Right forelimb (tissue), 1 donor: Measurements from ENCODE around the gene SETD1B.

Experiments
- DNase-seq: peaks from one replicate; pipeline ENCODE4 v3.0.0-alpha.2; 2018

The SETD1B gene

DNA sequence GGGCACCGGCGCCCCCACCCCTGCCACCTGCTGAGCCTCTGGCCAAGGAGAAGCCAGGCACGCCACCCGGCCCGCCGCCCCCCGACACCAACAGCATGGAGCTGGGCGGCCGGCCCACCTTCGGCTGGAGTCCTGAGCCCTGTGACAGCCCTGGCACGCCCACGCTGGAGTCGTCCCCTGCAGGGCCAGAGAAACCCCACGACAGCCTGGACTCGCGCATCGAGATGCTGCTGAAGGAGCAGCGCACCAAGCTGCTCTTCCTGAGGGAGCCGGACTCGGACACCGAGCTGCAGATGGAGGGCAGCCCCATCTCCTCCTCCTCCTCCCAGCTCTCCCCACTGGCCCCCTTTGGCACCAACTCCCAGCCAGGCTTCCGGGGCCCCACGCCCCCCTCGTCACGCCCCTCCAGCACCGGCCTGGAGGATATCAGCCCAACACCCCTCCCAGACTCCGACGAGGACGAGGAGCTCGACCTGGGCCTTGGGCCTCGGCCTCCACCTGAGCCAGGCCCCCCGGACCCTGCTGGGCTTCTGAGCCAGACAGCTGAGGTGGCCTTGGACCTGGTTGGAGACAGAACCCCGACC, 6.5 kb downstream of the SETD1B start:
- DNase-seq = no peak

DNA sequence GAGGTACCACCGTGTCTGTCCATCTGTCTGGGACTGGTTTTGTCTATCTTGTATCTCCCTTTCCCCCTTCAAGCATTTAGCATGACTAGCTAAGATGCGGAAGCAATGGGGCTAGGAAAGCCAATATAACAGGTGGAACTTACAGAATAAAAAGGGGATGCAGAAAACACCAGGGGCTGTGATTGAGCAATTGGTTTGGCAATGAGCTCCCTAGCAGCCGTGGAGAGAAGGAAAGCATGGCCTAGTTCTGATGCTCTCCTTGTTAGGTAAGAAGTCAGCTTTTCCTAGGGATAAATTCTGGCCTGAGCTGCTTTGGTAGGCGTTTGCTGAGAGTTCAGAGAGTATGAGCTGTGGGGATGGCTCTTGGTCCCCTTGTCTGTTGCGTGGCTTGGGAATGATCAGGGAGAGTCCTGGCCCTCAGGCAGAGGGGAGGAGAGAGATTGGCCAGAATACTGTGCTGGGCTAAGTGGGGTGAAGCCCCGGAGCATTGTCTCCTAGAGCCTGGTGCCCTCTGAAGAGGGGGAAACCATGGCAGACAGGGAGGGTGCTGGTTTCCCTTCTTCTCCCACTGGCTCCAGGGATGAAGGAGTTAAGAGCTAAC, 7.1 kb downstream of the SETD1B start:
- DNase-seq = no peak

- peak; percentile 85 for DNase-seq
Measured at GRCh38 chr12:121811434-121812319, 7.9 kb downstream of the SETD1B start.

DNA sequence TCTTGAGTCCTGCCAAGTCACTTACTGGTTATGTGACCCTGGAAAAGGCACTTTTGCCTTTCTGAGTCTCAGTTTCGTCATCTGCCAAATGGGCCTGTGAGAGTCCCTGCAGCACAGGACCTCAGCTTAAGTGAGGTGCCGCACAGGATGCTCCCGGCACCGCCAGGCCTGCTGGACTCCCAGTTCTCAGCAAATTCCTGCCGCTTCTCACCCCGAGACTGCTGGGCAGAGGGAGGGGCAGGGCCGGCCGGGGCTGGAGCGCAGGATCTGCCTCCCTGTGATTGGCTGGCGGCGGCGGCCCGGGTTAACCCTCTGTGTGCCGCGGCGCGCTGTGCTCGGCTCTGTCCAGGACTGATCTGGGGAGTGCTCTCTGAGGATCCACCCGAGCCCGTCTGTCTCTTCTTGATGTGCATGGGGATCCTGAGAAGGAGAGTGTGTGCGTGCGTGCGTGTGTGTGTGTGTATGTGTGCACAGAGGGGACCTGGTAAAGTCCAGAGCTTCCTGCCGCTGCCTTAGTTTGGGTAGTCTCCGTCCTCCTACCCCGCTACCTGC, 8.6 kb downstream of the SETD1B start:
- DNase-seq = peak; percentile 77

- no peak for DNase-seq
Measured at GRCh38 chr12:121812921-121813896, 9.4 kb downstream of the SETD1B start.

DNA sequence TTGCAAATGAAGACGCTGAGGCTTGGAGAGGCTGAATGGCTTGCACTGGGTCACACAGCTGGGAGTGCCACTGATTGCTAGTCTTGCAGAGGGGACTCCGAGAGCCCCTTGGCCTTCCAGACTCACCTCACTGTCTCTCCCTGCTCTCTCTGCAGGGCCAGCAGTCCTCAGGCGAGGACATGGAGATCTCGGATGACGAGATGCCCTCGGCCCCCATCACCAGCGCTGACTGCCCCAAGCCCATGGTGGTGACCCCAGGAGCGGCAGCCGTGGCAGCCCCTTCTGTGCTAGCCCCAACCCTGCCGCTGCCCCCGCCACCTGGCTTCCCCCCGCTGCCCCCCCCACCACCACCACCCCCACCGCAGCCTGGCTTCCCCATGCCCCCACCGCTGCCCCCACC, 10.1 kb downstream of the SETD1B start:
- DNase-seq = no peak

GRCh38 chr12:121814429-121815119, 10.8 kb downstream of the SETD1B start:
- DNase-seq = no peak

DNA sequence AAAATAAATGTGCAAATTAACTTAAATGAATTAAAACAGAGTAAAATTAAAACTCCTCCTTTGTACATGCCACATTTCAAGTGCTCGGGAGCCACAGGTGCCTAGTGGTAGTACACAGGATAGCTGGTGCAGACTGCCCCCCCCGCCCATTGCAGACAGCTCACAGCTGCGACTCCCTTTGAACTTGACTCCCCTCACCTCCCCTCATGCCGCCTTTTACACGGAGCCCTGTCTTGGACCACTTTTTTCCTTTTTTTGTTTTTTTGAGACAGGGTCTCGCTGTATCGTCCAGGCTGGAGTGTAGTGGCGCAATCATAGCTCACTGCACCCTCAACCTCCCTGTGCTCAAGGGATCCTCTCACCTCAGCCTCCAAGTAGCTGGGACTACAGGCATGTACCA, 11.5 kb downstream of the SETD1B start:
- DNase-seq = no peak

DNA sequence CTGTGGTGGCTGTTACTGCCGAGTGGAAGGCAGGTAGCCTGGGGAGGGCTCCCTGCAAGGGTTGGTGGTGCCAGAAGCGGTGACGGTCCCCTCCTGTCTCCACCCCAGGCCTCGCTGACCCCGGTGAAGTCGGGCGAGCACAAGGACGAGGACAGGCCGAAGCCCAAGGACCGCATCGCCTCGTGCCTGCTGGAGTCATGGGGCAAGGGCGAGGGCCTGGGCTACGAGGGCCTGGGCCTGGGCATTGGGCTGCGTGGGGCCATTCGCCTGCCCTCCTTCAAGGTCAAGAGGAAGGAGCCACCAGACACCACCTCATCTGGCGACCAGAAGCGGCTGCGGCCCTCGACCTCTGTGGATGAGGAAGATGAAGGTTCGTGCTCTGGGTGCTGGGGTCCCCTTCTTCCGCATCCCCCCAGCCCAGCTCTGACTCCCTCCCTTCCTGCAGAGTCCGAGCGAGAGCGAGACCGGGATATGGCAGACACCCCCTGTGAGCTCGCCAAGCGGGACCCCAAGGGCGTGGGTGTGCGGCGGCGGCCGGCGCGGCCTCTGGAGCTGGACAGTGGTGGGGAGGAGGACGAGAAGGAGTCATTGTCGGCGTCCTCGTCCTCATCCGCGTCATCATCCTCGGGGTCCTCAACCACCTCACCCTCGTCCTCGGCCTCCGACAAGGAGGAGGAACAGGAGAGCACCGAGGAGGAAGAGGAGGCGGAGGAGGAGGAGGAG, 13.3 kb downstream of the SETD1B start:
- no peak for DNase-seq

- DNase-seq = no peak
Measured at GRCh38 chr12:121817648-121818043, 13.8 kb downstream of the SETD1B start.

DNA sequence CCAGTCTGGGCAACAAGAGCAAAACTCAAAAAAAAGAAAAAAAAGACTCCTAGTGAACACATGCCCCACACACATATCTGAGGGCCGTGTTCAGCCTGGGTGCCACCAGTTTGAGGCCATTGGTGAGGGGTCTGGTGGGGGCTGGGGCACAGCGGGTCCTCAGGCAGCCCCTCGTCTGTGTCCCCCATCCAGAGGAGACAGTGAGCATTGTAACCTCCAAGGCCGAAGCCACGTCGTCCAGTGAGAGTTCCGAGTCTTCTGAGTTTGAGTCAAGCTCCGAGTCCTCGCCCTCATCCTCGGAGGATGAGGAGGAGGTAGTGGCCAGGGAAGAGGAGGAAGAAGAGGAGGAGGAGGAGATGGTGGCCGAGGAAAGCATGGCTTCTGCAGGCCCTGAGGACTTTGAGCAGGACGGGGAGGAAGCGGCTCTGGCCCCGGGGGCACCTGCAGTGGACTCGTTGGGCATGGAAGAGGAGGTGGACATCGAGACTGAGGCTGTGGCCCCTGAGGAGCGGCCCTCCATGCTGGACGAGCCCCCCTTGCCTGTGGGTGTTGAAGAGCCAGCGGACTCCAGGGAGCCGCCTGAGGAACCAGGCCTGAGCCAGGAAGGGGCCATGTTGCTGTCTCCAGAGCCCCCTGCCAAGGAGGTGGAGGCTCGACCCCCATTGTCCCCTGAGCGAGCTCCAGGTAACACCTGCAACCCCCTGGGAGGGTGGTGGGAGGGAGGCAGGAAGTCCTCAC, 15.6 kb downstream of the SETD1B start:
- DNase-seq = no peak

DNA sequence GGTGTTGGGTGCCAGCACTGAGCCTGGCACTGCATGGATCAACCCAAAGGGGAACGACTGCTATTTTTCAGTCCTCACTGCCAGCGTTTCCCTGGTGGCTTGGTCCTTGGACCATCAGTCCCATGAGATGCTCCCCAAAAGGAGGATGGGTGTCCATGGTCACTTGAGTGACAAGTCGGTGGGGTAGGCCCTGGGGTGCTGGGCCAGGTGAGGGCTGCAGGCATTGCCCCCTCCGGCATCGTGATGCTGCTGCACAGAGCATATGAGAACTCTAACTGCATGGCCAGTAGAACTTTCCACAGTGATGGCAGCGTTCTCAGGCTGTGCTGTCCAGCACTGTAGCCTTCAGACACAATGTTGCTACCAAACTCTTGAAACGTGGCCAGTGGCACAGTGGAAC, 16.2 kb downstream of the SETD1B start:
- no peak for DNase-seq

- no peak for DNase-seq
Measured at GRCh38 chr12:121822393-121823100, 18.7 kb downstream of the SETD1B start.

- DNase-seq = no peak
Measured at GRCh38 chr12:121823101-121823726, 19.4 kb downstream of the SETD1B start.

- no peak for DNase-seq
Measured at GRCh38 chr12:121823727-121824115, 19.9 kb downstream of the SETD1B start.

- no peak for DNase-seq
Measured at GRCh38 chr12:121825041-121825523, 21.3 kb downstream of the SETD1B start.

GRCh38 chr12:121826318-121827150, 22.7 kb downstream of the SETD1B start:
- DNase-seq = no peak
